Tibial nerve (tissue), 3 donors: ENCODE measurements around the gene FAM117A.

Source experiments
- CTCF ChIP-seq, 5 experiments: fragments of 200-600 bp in 3 of 5; fragments of 450-650 bp in 2 of 5; sonication (generic) in 3 of 5; IDR thresholded peaks; one replicate each; pipeline ENCODE4 v1.5.1; 2016 to 2019; ENCODE audit warnings: antibody characterized with exemption in 5 of 5, mild to moderate bottlenecking in 3 of 5, moderate library complexity in 2 of 5
- POLR2A ChIP-seq, 2 donors: fragments of 450-650 bp; IDR thresholded peaks; one replicate each; pipeline ENCODE4 v1.6.1; 2017; ENCODE audit warnings: antibody characterized with exemption in 2 of 2, mild to moderate bottlenecking in 2 of 2, moderate library complexity in 2 of 2

- no peak for TF ChIP-seq POLR2A (IDR thresholded peaks at IDR 0.05)
- TF ChIP-seq CTCF (IDR thresholded peaks at IDR 0.05) = no peak
These were observed 31.4 kb upstream of the FAM117A start for GRCh38 chr17:49795372-49795771.
